NT2/D1 (cell line): ENCODE measurements around the gene SMYD2.

Experiments
- YY1 ChIP-seq: IDR thresholded peaks from 2 replicates; pipeline ENCODE4 v1.6.1; 2011; ENCODE audit not compliant: insufficient read length, insufficient read depth
- ZNF274 ChIP-seq: IDR thresholded peaks from 2 replicates; pipeline ENCODE4 v1.6.1; 2011; ENCODE audit warnings: mild to moderate bottlenecking, low read depth, low read length

DNA sequence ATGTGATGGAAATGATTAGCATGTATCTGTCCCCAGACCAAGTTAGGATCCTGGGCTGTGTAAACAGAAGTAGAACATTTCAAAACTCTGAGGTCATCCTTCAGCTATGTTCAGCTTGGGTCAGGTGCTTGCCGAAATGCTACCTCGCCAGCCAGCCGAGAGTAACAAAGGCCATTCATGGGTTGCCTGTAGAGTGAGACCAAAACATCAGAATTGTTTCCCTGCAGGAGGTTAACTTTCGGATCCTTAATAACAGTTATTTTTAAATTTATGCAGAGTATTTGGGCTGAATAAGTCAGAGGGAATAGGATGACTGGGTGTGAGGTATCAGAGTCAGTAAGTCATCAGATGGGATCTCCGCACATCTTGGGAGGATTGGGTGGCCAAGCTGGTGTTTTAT, 35.6 kb downstream of the SMYD2 start:
- TF ChIP-seq ZNF274 (no peak), YY1 (no peak)
